GM23338 (cell line): ENCODE data around the gene CYP46A1. TPM values are rescaled to one million over a fixed set of nuclear protein-coding genes. Genes with fewer than 3 reads are reported as not detected.

ENCODE experiments used
- ATAC-seq: fragments of 200-7000 bp; cut with Tn5 transposase; 3 replicates; pipeline ENCODE4 v1.9.1; 2020
- DNase-seq: peaks from one replicate; pipeline ENCODE4 v3.0.0-alpha.2; 2015; ENCODE audit warnings: low spot score
- H2AFZ ChIP-seq: fragments of 200-600 bp; sonication (generic); 2 replicates; pipeline ENCODE4 v1.8.0; 2016; ENCODE audit warnings: antibody characterized with exemption, mild to moderate bottlenecking, moderate library complexity
- H3F3A ChIP-seq: fragments of 200-600 bp; sonication (generic); replicated peaks from 2 replicates; pipeline ENCODE4 v1.8.0; 2017; ENCODE audit warnings: antibody characterized with exemption, mixed run types, low read depth
- H3K27ac ChIP-seq: fragments of 200-600 bp; sonication (generic); 2 replicates; pipeline ENCODE4 v1.6.1; 2016; ENCODE audit warnings: low read depth
- H3K27me3 ChIP-seq: fragments of 200-600 bp; sonication (generic); 2 replicates; pipeline ENCODE4 v1.8.0; 2016; ENCODE audit warnings: mild to moderate bottlenecking, mixed run types, moderate library complexity; ENCODE audit not compliant: insufficient read depth
- H3K36me3 ChIP-seq: fragments of 200-600 bp; sonication (generic); 2 replicates; pipeline ENCODE4 v1.8.0; 2016; ENCODE audit warnings: mild to moderate bottlenecking; ENCODE audit not compliant: insufficient read depth
- H3K4me1 ChIP-seq: fragments of 200-600 bp; sonication (generic); 2 replicates; pipeline ENCODE4 v1.8.0; 2016; ENCODE audit warnings: mild to moderate bottlenecking, moderate library complexity; ENCODE audit not compliant: insufficient read depth
- H3K4me2 ChIP-seq: fragments of 200-600 bp; sonication (generic); 2 replicates; pipeline ENCODE4 v1.7.1; 2017; ENCODE audit warnings: mixed run types
- H3K4me3 ChIP-seq: fragments of 200-600 bp; sonication (generic); 2 replicates; pipeline ENCODE4 v1.6.1; 2016; ENCODE audit warnings: mixed run types
- H3K79me2 ChIP-seq: fragments of 200-600 bp; sonication (generic); replicated peaks from 2 replicates; pipeline ENCODE4 v1.8.0; 2017; ENCODE audit warnings: mild to moderate bottlenecking; ENCODE audit not compliant: insufficient read depth
- H3K9me2 ChIP-seq: fragments of 200-600 bp; sonication (generic); 2 replicates; pipeline ENCODE4 v1.8.0; 2017; ENCODE audit not compliant: insufficient read depth
- H4K20me1 ChIP-seq: fragments of 200-600 bp; sonication (generic); replicated peaks from 2 replicates; pipeline ENCODE4 v1.8.0; 2017; ENCODE audit warnings: mild to moderate bottlenecking; ENCODE audit not compliant: insufficient read depth
- H3K27ac Mint-ChIP-seq: 2 replicates; pipeline ENCODE4 v1.8.0; 2020; ENCODE audit warnings: inconsistent platforms, mild to moderate bottlenecking, moderate library complexity, mixed read lengths
- H3K27me3 Mint-ChIP-seq: 3 replicates; pipeline ENCODE4 v1.8.0; 2022; ENCODE audit warnings: low read depth, mild to moderate bottlenecking, moderate library complexity, mixed read lengths, inconsistent platforms; ENCODE audit not compliant: insufficient read depth, poor library complexity
- H3K36me3 Mint-ChIP-seq: 3 replicates; pipeline ENCODE4 v1.8.0; 2021; ENCODE audit warnings: low read depth, mild to moderate bottlenecking, inconsistent platforms, moderate library complexity, mixed read lengths
- H3K4me1 Mint-ChIP-seq: 3 replicates; pipeline ENCODE4 v1.8.0; 2020; ENCODE audit warnings: mild to moderate bottlenecking, inconsistent platforms, mixed read lengths
- H3K4me3 Mint-ChIP-seq: 3 replicates; pipeline ENCODE4 v1.8.0; 2021; ENCODE audit warnings: moderate library complexity, mild to moderate bottlenecking, inconsistent platforms, mixed read lengths
- H3K9me3 Mint-ChIP-seq: 3 replicates; pipeline ENCODE4 v1.8.0; 2020; ENCODE audit warnings: moderate library complexity, mild to moderate bottlenecking, inconsistent platforms, mixed read lengths
- CREB1 ChIP-seq: fragments of 250-450 bp; sonication (Bioruptor Pico); IDR thresholded peaks from 2 replicates; pipeline ENCODE4 v1.5.0; 2020; ENCODE audit warnings: low read depth, mild to moderate bottlenecking, moderate library complexity
- ETS1 ChIP-seq: IDR thresholded peaks from 2 replicates; pipeline ENCODE4 v1.6.1; 2016; ENCODE audit warnings: antibody characterized with exemption
- EZH2 ChIP-seq: fragments of 200-600 bp; sonication (generic); IDR thresholded peaks from one replicate; pipeline ENCODE4 v1.8.0; 2017; ENCODE audit warnings: antibody characterized with exemption, mild to moderate bottlenecking, low read depth; ENCODE audit not compliant: unreplicated experiment
- EZH2phosphoT487 ChIP-seq: fragments of 200-600 bp; sonication (generic); IDR thresholded peaks from one replicate; pipeline ENCODE4 v1.8.1; 2018; ENCODE audit warnings: antibody characterized with exemption; ENCODE audit not compliant: unreplicated experiment
- NANOG ChIP-seq: IDR thresholded peaks from 2 replicates; pipeline ENCODE4 v1.6.1; 2016; ENCODE audit warnings: antibody characterized with exemption, borderline replicate concordance
- POLR2AphosphoS5 ChIP-seq: IDR thresholded peaks from 2 replicates; pipeline ENCODE4 v1.6.1; 2016; ENCODE audit warnings: antibody characterized with exemption, low read depth
- REST ChIP-seq: IDR thresholded peaks from one replicate; pipeline ENCODE4 v1.6.1; 2018; ENCODE audit warnings: antibody characterized with exemption; ENCODE audit not compliant: unreplicated experiment
- STAT1 ChIP-seq: IDR thresholded peaks from one replicate; pipeline ENCODE4 v1.6.1; 2016; ENCODE audit warnings: antibody characterized with exemption; ENCODE audit not compliant: unreplicated experiment
- ZNF114 ChIP-seq: fragments of 250-450 bp; sonication (Bioruptor Pico); IDR thresholded peaks from 2 replicates; pipeline ENCODE4 v1.5.0; 2020; ENCODE audit warnings: mild to moderate bottlenecking, moderate library complexity
- ZNF331 ChIP-seq: fragments of 250-450 bp; sonication (Bioruptor Pico); IDR thresholded peaks from 2 replicates; pipeline ENCODE4 v1.5.0; 2020; ENCODE audit warnings: low read depth, mild to moderate bottlenecking, moderate library complexity
- ZNF462 ChIP-seq: fragments of 250-450 bp; sonication (Bioruptor Pico); IDR thresholded peaks from 2 replicates; pipeline ENCODE4 v1.5.0; 2020; ENCODE audit warnings: mild to moderate bottlenecking, moderate library complexity
- polyA plus RNA-seq: library from polyadenylated mRNA; unstranded; fragments of >200 nt; fragmentation: Nextera tagmentation; extraction: Ambion mirVana; gene quantifications from 2 replicates; pipeline ENCODE4 v1.2.1, GENCODE V29; 2016
- total RNA-seq: library from RNA; depleted of rRNA; stranded (reverse); fragments of >200 nt; shearing (Covaris generic); gene quantifications from 2 replicates; pipeline ENCODE4 v1.2.3, GENCODE V29; 2014

The CYP46A1 gene
- total and polyA plus RNA-seq, 2 experiments from 2014 or later = 0.59 to 0.66 TPM

- TF ChIP-seq NANOG = no peak
- TF ChIP-seq STAT1 = no peak
- TF ChIP-seq EZH2phosphoT487 = no peak
- no peak for TF ChIP-seq POLR2AphosphoS5
- TF ChIP-seq ZNF114 (CRISPR knock-in tag) = no peak
- no peak for TF ChIP-seq REST
- no peak for TF ChIP-seq ZNF462 (CRISPR knock-in tag)
- TF ChIP-seq EZH2 = no peak
- TF ChIP-seq CREB1 (CRISPR knock-in tag) = no peak
- no peak for TF ChIP-seq ETS1
- no peak for TF ChIP-seq ZNF331 (CRISPR knock-in tag)
- Histone ChIP-seq H3F3A (peaks cover 9% of the 10 kb centered on the region; the same call in 1 of the 2 replicates), H3K79me2 (no peaks in the 10 kb centered on the region), H3K9me2 (no peaks in the 10 kb centered on the region), H3K4me1 (peaks cover 18% of the 10 kb centered on the region), H4K20me1 (no peaks in the 10 kb centered on the region; the same call in 1 of the 2 replicates), H3K27ac (no peak overlapping the region), H2AFZ (no peak overlapping the region), H3K4me2 (no peak overlapping the region), H3K27me3 (peaks cover 37% of the 10 kb centered on the region), H3K36me3 (no peaks in the 10 kb centered on the region), H3K4me3 (no peak overlapping the region)
- Mint-ChIP-seq H3K9me3 (no peaks in the 10 kb centered on the region), H3K27me3 (peaks cover 34% of the 10 kb centered on the region), H3K36me3 (peaks cover 6% of the 10 kb centered on the region; the same call in 1 of the 3 replicates), H3K4me1 (peaks cover 19% of the 10 kb centered on the region), H3K4me3 (no peak overlapping the region), H3K27ac (no peak overlapping the region)
- ATAC-seq (no peak), DNase-seq (no peak)
These were observed 26.4 kb upstream of the CYP46A1 start for GRCh38 chr14:99657645-99658155.
